OCI-LY1 (cell line): ENCODE measurements around the gene CCRL2.

Experiments used
- H2AFZ ChIP-seq: fragments of 200-600 bp; sonication (generic), shearing (Covaris generic); 2 replicates; pipeline ENCODE4 v1.6.0; 2014; ENCODE audit warnings: antibody characterized with exemption, mild to moderate bottlenecking, low read length
- H3F3A ChIP-seq: fragments of 200-600 bp; sonication (generic), shearing (Covaris generic); 2 replicates; pipeline ENCODE4 v1.6.0; 2014; ENCODE audit warnings: mild to moderate bottlenecking, antibody characterized with exemption, low read length, moderate library complexity; ENCODE audit not compliant: insufficient read depth
- H3K27ac ChIP-seq: fragments of 200-600 bp; sonication (generic); 2 replicates; pipeline ENCODE4 v1.5.1; 2014; ENCODE audit warnings: low read length, mixed run types, mild to moderate bottlenecking, low read depth; ENCODE audit not compliant: poor library complexity, severe bottlenecking
- H3K27me3 ChIP-seq: fragments of 200-600 bp; sonication (generic); 2 replicates; pipeline ENCODE4 v1.6.0; 2014; ENCODE audit warnings: antibody characterized with exemption, mild to moderate bottlenecking, low read length, moderate library complexity; ENCODE audit not compliant: insufficient read depth
- H3K36me3 ChIP-seq: fragments of 200-600 bp; sonication (generic); 2 replicates; pipeline ENCODE4 v1.6.1; 2014; ENCODE audit warnings: mild to moderate bottlenecking, antibody characterized with exemption, low read length, moderate library complexity, mixed read lengths; ENCODE audit not compliant: insufficient read depth
- H3K4me1 ChIP-seq: fragments of 200-600 bp; sonication (generic); 2 replicates; pipeline ENCODE4 v1.5.1; 2014; ENCODE audit warnings: mild to moderate bottlenecking, low read length, moderate library complexity; ENCODE audit not compliant: insufficient read depth, severe bottlenecking
- H3K4me2 ChIP-seq: fragments of 200-600 bp; sonication (generic), shearing (Covaris generic); 2 replicates; pipeline ENCODE4 v1.6.1; 2014; ENCODE audit warnings: low read length
- H3K4me3 ChIP-seq: fragments of 200-600 bp; sonication (generic); 2 replicates; pipeline ENCODE4 v1.5.1; 2014; ENCODE audit warnings: low read length, low read depth, mild to moderate bottlenecking, mixed read lengths; ENCODE audit not compliant: poor library complexity, severe bottlenecking
- H3K79me2 ChIP-seq: fragments of 200-600 bp; shearing (Covaris generic); 2 replicates; pipeline ENCODE4 v1.6.1; 2016; ENCODE audit warnings: mixed run types, low read length, mixed read lengths; ENCODE audit not compliant: insufficient read depth
- H3K9ac ChIP-seq: fragments of 200-600 bp; sonication (generic), shearing (Covaris generic); 2 replicates; pipeline ENCODE4 v1.6.1; 2014; ENCODE audit warnings: mild to moderate bottlenecking, low read length, mixed read lengths
- H3K9me2 ChIP-seq: fragments of 200-600 bp; sonication (generic), shearing (Covaris generic); 2 replicates; pipeline ENCODE4 v1.6.1; 2014; ENCODE audit warnings: low read depth, mild to moderate bottlenecking, low read length, mixed read lengths
- H3K9me3 ChIP-seq: fragments of 200-600 bp; shearing (Covaris generic); 2 replicates; pipeline ENCODE4 v1.6.1; 2014; ENCODE audit warnings: low read length, mixed read lengths
- H4K20me1 ChIP-seq: fragments of 200-600 bp; sonication (generic), shearing (Covaris generic); 2 replicates; pipeline ENCODE4 v1.6.0; 2016; ENCODE audit warnings: mild to moderate bottlenecking, low read length; ENCODE audit not compliant: insufficient read depth
- CTCF ChIP-seq: fragments of 200-600 bp; sonication (generic), shearing (Covaris generic); IDR thresholded peaks from 2 replicates; pipeline ENCODE4 v1.5.1; 2017; ENCODE audit warnings: mild to moderate bottlenecking, antibody characterized with exemption, low read length, moderate library complexity, mixed read lengths
- EZH2 ChIP-seq: fragments of 200-600 bp; sonication (generic), shearing (Covaris generic); IDR thresholded peaks from 2 replicates; pipeline ENCODE4 v1.8.0; 2017; ENCODE audit warnings: borderline replicate concordance, mixed run types, mild to moderate bottlenecking, antibody characterized with exemption, low read length, moderate library complexity, mixed read lengths

CCRL2 gene

GRCh38 chr3:46406443-46406787 lies 644 bp upstream of the CCRL2 start:
- H2AFZ ChIP-seq, result no peak overlapping the region
- no peaks in the 10 kb centered on the region; the same call in 1 of the 2 replicates for H3K27me3 ChIP-seq
- H4K20me1 ChIP-seq, result no peaks in the 10 kb centered on the region
- no peak overlapping the region for H3K27ac ChIP-seq
- H3K4me1 ChIP-seq, result no peaks in the 10 kb centered on the region
- H3K4me2 ChIP-seq, result no peak overlapping the region
- no peaks in the 10 kb centered on the region for H3K9me3 ChIP-seq
- no peak overlapping the region for H3K9ac ChIP-seq
- no peaks in the 10 kb centered on the region for H3K9me2 ChIP-seq
- no peak overlapping the region for H3K4me3 ChIP-seq
- no peaks in the 10 kb centered on the region for H3K36me3 ChIP-seq
- TF ChIP-seq CTCF (no peak), EZH2 (no peak)
- no peaks in the 10 kb centered on the region for H3K79me2 ChIP-seq
- H3F3A ChIP-seq, result no peaks in the 10 kb centered on the region

GRCh38 chr3:46407970-46408369 lies 911 bp downstream of the CCRL2 start:
- Histone ChIP-seq H3K9me2 (no peaks in the 10 kb centered on the region), H3K36me3 (no peaks in the 10 kb centered on the region), H3K9me3 (no peaks in the 10 kb centered on the region), H3K4me1 (no peaks in the 10 kb centered on the region), H3F3A (no peaks in the 10 kb centered on the region), H2AFZ (no peak overlapping the region), H3K4me3 (no peak overlapping the region), H3K27me3 (no peaks in the 10 kb centered on the region; the same call in 1 of the 2 replicates), H3K79me2 (no peaks in the 10 kb centered on the region), H3K4me2 (no peak overlapping the region), H3K9ac (no peak overlapping the region), H4K20me1 (no peaks in the 10 kb centered on the region), H3K27ac (no peak overlapping the region)
- TF ChIP-seq EZH2 (no peak), CTCF (no peak)

GRCh38 chr3:46408853-46409252 lies 1.8 kb downstream of the CCRL2 start:
- Histone ChIP-seq H3K4me1 (no peaks in the 10 kb centered on the region), H3K9ac (no peak overlapping the region), H2AFZ (no peak overlapping the region), H3K36me3 (no peaks in the 10 kb centered on the region), H3K27me3 (no peaks in the 10 kb centered on the region; the same call in 1 of the 2 replicates), H4K20me1 (no peaks in the 10 kb centered on the region), H3K4me3 (no peak overlapping the region), H3K27ac (no peak overlapping the region), H3F3A (no peaks in the 10 kb centered on the region), H3K9me3 (no peaks in the 10 kb centered on the region), H3K79me2 (no peaks in the 10 kb centered on the region), H3K4me2 (no peak overlapping the region), H3K9me2 (no peaks in the 10 kb centered on the region)
- TF ChIP-seq EZH2 (no peak), CTCF (no peak)
